ENCODE data around the gene SLC41A3. TPM values are rescaled to one million over a fixed set of nuclear protein-coding genes. Genes with fewer than 3 reads are reported as not detected.
"Not testable (repeated sequence)": the region's sequence is repeated elsewhere in the genome, so short reads cannot be mapped to it uniquely, and the experiment has no call there.

SLC41A3 gene
- total RNA-seq, 4 donors from 2014 or later: 31.0 to 62.7 (median 37.5) TPM

DNA sequence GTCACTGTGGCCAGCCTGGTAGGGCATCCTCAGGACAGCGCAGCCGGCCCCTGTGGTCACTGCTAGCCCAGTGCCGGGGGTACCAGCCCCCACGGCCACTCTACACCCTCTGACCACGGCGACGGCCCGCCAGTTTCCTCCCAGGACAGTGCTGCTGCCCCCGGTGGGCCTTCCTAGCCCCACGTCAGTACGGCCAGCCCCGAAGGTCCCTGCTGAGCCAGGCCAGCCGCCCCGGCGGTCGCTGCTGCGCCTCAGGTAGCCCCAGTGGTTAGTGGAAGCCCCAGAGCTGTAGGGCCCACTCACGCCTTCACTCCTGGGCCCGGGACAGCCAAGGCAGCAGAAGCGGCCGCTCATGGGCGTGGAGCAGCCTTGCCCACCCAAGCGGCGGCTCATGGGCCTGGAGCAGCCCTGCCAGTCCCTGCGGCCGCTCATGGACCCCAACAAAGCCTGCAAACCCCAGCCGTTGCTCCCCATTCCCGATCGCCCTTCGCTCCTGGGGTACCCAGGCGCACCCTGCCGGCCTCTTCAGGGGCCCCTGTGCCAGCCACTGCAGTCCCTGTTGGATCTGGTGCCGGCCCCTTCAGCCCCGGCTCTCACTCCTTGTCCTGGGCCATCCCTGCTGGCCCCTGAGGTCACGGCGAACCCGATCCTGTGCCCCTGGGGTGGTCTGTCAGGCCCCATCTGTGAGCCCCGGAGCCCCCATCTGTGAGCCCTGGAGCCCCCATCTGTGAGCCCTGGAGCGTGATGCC lies 124.4 kb downstream of the SLC41A3 start:
- WGBS, 2 donors (ENCODE audit: low coverage in 1 of 2): 100% methylated on average over 2 of the region's 39 CpGs; no CpG with 5 or more reads in 1 of the 2 donors
- Histone ChIP-seq H3K36me3 (no peaks in the 10 kb centered on the region), H3K27me3 (peaks cover 62% of the 10 kb centered on the region), H3K4me3 (no peak overlapping the region), H3K27ac (no peak overlapping the region), H3K9me3 (peaks cover 0 to 5% (median 0%) of the 10 kb centered on the region in 3 donors), H3K4me1 (no peaks in the 10 kb centered on the region)
- ATAC-seq: no peak
- TF ChIP-seq POLR2AphosphoS5 (IDR thresholded peaks at IDR 0.05) (no peak), POLR2A (IDR thresholded peaks at IDR 0.05) (no peak), CTCF (IDR thresholded peaks at IDR 0.05) (no peak), EP300 (IDR thresholded peaks at IDR 0.05) (no peak)

- no peak for ATAC-seq
- WGBS, 2 donors (ENCODE audit: low coverage in 1 of 2): no CpG with 5 or more reads among the region's 46 CpGs
- H3K27ac ChIP-seq: no peak overlapping the region
- H3K27me3 ChIP-seq: peaks cover 62% of the 10 kb centered on the region
- TF ChIP-seq CTCF (IDR thresholded peaks at IDR 0.05): no peak
- no peak for TF ChIP-seq POLR2A (IDR thresholded peaks at IDR 0.05)
- TF ChIP-seq POLR2AphosphoS5 (IDR thresholded peaks at IDR 0.05): no peak
- no peak for TF ChIP-seq EP300 (IDR thresholded peaks at IDR 0.05)
- H3K4me3 ChIP-seq: peak overlapping the region in 1 of 2 donors; percentile 38
- no peaks in the 10 kb centered on the region for H3K36me3 ChIP-seq
- no peaks in the 10 kb centered on the region for H3K4me1 ChIP-seq
- no peaks in the 10 kb centered on the region for H3K9me3 ChIP-seq
These were observed 125.2 kb downstream of the SLC41A3 start for GRCh38 chr3:125958511-125959316.

- peak overlapping the region in 1 of 2 donors; percentile 38 for H3K4me3 ChIP-seq
- ATAC-seq: no peak
- 58 to 67% methylated on average over 1 of the region's 75 CpGs for WGBS, 2 donors (ENCODE audit: low coverage in 1 of 2)
- H3K4me1 ChIP-seq: no peaks in the 10 kb centered on the region
- H3K27ac ChIP-seq: no peak overlapping the region
- H3K27me3 ChIP-seq: peaks cover 62% of the 10 kb centered on the region
- no peaks in the 10 kb centered on the region for H3K9me3 ChIP-seq
- no peaks in the 10 kb centered on the region for H3K36me3 ChIP-seq
- TF ChIP-seq POLR2AphosphoS5 (IDR thresholded peaks at IDR 0.05) (no peak), CTCF (IDR thresholded peaks at IDR 0.05) (no peak)
These were observed 126.0 kb downstream of the SLC41A3 start for GRCh38 chr3:125957674-125958510.

DNA sequence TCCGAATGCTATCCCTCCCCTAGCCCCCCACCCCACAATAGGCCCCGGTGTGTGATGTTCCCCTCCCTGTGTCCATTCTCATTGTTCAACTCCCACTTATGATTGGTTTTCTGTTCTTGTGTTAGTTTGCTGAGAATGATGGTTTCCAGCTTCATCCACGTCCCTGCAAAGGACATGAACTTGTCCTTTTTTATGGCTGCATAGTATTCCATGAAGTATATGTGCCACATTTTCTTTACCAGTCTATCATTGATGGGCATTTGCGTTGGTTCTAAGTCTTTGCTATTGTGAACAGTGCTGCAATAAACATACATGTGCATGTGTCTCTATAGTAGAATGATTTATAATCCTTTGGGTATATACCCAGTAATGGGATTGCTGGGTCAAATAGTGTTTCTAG lies 126.9 kb downstream of the SLC41A3 start:
- 94% methylated on average over 2 to 4 of the region's 4 CpGs for WGBS, 2 donors (ENCODE audit: low coverage in 1 of 2)
- not testable (repeated sequence) for H3K4me3 ChIP-seq, H3K36me3 ChIP-seq, H3K4me1 ChIP-seq, H3K9me3 ChIP-seq, H3K27ac ChIP-seq, ATAC-seq
- peaks cover 64% of the 10 kb centered on the region for H3K27me3 ChIP-seq

Small RNA genes within 50 kb of the gene (small RNA-seq; reads per million reads assigned to genes)
- gene AC092903.1: 0 reads per million in 4 donors

Other genes with a start within 250 kb of the SLC41A3 start
- gene ROPN1B, start 114.9 kb downstream of the SLC41A3 start, total RNA-seq: not detected
- 10 to 100 TPM; 16.3 to 67.9 (median 38.7) TPM for gene ALDH1L1, start 96.5 kb upstream of the SLC41A3 start, total RNA-seq

All from gastroesophageal sphincter (tissue), 4 donors.